Measurements from ENCODE around the gene NOC2L.
"Not testable (repeated sequence)": the region's sequence is repeated elsewhere in the genome, so short reads cannot be mapped to it uniquely, and the experiment has no call there.

The NOC2L gene

DNA sequence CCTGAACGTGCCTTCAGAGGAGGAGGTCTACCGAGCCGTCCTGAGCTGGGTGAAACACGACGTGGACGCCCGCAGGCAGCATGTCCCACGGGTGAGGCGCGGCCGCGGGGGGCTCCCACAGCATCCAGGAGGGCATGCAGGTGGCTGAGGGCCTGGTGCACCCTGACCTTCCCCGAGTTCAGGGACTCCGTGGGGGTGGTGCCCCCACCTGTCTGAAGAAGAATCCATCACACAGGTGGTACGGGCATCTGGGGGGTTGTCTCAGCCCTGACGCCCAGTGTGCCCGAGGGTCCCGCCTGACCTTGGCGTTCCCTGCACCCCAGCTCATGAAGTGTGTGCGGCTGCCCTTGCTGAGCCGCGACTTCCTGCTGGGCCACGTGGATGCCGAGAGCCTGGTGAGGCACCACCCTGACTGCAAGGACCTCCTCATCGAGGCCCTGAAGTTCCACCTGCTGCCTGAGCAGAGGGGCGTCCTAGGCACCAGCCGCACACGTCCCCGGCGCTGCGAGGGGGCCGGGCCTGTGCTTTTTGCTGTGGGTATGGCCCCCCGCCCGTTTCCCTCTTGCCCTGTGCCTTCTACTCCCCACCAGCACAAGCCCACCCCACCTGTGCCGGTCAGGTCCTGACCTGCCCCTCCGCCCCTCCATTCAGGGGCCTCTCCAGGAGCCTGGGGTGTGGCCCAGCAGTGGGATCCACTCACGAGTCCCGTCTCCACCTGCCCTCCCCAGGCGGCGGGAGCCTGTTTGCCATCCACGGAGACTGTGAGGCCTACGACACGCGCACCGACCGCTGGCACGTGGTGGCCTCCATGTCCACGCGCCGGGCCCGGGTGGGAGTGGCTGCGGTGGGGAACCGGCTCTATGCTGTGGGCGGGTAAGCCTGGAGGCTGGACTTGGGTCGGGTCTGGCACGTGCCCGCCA is 3.6 kb upstream of the NOC2L start:
- no peak for DNase-seq (ENCODE audit: low read depth, low spot score)

DNA sequence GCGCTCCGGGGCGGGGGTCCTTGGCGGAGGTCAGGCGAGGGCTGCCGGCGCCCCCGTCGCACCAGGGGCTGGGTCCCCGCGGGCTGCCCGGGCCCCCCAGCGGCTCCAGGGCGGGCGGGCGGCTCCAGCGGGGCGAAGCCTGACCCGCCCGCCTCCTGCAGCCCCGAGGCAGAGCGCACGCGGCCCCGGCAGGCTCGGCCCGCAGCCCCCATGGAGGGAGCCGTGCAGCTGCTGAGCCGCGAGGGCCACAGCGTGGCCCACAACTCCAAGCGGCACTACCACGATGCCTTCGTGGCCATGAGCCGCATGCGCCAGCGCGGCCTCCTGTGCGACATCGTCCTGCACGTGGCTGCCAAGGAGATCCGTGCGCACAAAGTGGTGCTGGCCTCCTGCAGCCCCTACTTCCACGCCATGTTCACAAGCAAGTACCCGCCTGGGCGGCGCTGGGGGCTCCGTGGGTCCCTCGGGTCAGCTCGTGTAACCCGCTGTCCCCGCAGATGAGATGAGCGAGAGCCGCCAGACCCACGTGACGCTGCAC is 2.1 kb upstream of the NOC2L start:
- no peak for DNase-seq (ENCODE audit: low read depth, low spot score)

DNA sequence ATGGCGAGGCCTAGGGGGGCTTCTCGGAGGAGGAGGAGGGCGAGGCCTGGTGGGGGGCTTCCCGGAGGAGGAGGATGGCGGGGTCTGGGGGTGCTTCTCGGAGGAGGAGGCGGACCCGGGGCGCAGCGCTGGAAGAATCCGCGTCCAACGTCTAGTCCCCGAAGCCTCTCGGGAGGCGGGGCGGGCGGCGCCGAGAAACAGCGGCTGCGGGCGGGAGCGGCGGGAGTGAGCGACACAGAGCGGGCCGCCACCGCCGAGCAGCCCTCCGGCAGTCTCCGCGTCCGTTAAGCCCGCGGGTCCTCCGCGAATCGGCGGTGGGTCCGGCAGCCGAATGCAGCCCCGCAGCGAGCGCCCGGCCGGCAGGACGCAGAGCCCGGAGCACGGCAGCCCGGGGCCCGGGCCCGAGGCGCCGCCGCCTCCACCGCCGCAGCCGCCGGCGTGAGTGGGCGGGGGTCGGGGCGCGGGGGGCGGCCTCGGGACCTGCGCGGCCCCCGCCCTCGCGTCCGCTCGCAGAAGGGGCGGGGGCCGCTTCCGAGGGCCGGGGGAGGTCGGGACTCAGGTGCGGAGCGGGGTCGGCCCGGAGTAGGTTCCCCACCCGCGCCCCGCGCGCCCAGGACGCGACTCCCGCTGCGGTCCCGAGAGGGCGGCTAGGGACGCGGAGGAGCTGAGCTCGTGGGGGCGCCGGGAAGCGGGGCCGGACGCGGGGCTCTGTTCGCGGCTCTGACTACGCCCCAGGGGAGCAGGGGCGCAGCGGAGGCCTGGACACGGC is 1.5 kb upstream of the NOC2L start, which contains the start of gene KLHL17:
Gene KLHL17, plus strand, starts transcription at position 222 of the 769 bp plus-strand sequence. Its CDS starts 110 bp downstream, at position 332.
- no peak for DNase-seq (ENCODE audit: low read depth, low spot score)

DNA sequence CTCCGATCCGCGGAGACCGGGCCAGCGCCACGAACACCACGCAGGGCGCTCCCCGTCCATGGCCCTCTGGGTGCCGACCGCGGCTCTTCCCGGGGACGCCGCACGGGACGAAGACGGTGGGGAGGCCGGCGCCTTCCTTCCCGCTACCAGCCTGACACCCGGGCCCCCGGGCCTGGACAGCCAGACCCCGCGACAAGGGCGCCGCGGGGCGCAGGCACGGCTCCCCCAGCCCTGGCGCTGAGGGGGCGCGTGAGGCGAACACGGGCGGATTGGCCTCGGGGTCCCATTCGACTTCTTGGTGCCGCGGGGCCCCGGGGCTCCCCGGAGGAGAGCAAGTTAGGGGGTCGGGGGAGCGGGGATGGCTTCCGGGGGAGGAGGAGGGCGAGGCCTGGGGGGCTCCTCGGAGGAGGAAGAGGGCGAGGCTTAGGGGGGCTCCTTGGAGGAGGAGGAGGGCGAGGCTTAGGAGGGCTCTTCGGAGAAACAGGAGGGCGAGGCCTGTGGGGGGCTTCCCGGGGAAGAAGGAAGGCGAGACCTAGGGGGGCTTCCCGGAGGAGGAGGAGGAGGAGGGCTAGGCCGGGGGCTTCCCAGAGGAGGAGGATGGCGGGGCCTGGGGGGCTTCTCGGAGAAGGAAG is 791 bp upstream of the NOC2L start:
- no peak for DNase-seq (ENCODE audit: low read depth, low spot score)

DNA sequence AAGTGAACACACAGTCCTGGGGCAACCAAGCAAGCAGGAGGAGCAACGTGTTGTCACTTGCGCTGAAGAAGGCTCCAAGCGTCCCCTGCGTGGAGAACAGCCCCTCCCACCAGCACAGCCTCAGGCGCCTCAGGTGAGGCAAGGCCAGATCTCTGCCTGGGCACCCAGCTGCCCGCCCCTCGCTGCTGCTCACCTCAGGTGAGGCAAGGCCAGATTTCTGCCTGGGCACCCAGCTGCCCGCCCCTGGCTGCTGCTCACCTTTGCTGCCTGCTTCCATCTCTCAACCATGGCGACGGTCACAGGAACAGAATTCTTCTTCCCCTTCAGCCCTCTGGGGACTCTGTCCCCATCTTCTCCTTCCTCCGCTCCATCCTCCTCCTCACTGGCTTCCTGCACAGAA is 2.4 kb downstream of the NOC2L start:
- DNase-seq (ENCODE audit: low read depth, low spot score), result no peak

DNA sequence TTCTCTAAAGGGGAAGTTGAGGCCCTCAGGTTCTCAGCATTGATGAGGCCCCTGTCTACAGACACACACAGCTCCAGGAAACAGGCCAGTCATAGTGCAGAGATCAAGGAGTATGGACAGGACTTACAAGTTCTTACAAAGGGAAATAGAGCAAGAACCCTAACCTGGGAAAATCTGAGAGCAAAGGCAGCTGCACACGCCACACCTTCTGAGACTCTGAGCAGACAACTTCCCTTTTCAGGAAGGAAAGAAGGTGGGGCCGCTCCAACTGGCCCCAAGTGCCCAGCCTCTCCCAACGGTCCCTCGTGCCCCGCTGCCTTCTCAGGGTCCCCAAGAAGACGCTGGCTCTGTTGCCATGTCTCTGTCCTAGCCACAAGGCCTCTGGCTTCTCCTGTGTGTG is 3.6 kb downstream of the NOC2L start:
- no peak for DNase-seq (ENCODE audit: low read depth, low spot score)

DNA sequence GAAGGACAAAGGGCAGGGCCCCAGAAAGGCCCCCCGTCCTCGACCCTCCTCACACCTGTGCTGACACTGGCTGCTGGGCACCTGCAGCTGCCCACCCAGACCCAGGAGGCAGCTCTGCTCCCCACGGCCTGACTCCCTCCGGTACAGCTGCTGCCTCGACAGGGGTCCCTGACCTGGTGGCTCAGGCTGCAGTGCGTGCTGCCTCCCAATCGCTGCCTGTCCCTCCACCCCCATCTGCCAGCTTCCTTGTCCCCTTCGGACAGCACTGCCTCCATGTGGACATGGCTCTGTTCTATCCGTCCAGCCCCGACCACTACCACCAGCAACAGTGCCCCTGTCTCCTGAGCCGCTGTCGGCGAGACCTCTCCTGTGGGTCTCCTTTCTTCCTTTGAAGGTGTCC is 4.1 kb downstream of the NOC2L start:
- DNase-seq (ENCODE audit: low read depth, low spot score), result no peak

DNA sequence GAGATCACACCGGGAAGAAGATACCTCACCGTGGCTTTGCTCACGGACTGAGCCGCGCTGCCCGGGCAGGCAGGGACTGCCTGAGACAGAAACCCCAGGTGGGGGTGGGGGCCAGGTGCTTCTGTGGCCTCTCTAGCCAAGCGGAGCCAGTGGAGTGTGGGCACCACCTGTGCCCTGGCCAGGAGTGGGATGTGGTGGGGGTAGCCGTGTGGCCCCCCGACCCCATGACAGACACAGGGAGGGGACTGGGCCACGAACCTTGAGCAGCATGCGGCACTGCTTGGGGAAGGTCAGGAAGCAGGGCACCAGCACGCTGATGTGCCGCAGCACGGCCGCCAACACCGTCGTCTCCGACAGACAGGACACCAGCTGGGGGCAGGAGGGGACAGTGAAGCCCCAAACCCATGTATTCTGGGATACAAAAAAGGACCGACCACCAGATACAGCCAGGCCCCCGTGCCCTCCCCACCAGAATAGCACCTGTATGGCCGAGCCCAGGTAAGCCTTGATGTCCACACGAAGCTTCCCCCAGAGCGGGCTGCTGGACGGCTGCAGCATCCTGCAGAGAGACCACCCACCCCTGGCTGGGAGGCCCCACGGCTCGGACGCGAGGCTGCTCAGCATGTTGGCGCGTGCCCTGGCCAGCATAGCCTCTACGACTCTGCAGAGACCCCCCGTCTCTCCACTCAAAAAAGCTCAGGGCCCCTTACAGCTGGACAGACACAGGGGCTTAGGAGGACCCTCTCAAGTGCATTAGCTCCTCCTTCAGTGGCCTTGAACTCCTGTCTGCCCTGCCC is 5.3 kb downstream of the NOC2L start:
- DNase-seq (ENCODE audit: low read depth, low spot score), result no peak

DNA sequence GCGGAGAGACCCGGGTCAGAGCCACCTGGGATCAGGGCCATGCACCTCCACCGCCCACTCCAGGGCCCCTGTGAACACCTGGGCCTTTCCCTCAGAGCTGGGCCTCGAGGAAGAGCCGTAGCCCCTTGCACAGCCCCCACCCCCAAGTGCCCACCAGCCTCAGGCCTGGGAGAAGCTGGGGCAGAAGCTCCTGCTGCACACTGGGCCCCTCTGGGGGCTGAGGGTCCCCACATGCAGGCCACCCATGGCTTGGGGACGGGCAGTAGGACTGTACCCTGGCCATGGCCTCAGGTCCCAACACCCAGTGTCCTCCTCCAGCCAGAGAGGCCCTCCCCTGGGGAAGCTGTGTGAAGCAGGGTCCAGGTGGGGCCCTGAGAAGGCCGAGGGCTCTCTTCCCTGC is 6.5 kb downstream of the NOC2L start:
- no peak for DNase-seq (ENCODE audit: low read depth, low spot score)

DNA sequence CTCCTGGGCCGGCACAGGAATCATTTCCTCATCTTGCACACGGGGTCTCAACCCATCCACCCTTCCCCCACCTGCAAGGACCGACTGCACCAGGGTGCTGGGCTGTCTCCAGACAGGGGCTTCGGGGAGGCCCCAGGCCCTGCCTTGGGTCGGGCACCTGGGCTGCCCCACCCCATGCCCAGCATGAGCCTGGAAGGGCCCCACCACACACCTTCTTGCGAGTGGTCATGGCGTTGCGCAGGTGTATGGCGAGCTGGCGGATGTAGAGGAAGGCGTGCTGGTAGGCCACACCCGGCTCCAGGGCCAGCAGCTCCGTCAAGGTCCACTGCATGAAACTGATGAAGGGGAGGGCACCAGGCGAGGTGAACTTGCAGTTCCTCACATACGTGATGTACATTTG is 6.9 kb downstream of the NOC2L start:
- DNase-seq (ENCODE audit: low read depth, low spot score), result no peak

DNA sequence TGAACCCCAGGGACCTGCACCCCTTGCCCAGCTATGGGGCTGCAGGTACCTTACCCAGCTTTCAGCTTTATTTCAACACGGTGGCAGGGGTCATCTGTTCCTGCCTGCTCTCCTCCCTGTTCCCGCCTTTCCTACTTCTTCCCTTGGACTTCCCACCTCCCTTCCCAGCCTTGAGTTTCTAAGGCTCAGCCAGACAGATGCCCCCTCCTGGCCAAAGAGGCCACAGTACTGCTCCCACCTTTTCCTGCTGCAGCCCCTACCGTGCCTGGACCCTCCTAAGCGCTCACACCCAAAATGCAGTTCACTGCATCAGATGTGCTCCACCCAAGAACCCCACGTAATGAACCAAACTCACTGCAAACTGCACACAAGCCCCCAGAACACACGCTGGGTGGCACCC is 7.7 kb downstream of the NOC2L start:
- no peak for DNase-seq (ENCODE audit: low read depth, low spot score)

DNA sequence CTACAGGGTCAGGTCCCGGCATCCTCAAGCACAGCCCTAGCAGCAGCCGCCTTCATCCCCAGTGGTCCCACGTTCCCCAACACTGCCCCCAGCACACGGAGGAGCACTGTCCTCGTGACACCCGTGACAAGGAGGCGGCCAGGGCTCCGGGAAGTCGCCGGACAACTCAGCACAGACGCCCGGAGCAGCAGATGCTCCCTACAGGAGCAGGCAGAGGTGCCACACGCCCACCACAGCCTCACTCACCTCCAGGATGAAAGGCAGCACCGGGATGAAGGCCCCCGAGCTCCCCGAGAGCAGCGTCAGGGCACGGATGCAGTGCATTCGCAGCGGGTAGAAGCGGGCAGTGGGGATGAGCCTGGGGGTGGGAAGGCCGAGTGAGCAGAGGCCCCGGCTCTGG is 8.2 kb downstream of the NOC2L start:
- no peak for DNase-seq (ENCODE audit: low read depth, low spot score)

DNA sequence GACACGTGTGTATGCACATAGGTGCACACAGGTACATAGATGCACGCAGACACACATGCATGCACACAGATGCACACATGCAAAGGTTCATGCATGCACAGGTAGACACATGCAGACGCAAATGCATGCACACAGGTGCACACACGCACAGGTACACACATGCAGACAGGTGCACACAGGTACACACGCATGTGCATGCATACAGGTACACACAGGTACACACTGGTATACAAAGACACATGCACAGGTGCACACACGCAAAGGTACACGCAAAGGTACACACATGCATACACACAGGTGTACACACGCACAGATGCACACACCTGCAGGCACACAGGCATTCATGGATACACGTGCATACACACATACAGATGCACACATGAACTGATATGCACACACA is 8.8 kb downstream of the NOC2L start:
- DNase-seq (ENCODE audit: low read depth, low spot score), result no peak

DNA sequence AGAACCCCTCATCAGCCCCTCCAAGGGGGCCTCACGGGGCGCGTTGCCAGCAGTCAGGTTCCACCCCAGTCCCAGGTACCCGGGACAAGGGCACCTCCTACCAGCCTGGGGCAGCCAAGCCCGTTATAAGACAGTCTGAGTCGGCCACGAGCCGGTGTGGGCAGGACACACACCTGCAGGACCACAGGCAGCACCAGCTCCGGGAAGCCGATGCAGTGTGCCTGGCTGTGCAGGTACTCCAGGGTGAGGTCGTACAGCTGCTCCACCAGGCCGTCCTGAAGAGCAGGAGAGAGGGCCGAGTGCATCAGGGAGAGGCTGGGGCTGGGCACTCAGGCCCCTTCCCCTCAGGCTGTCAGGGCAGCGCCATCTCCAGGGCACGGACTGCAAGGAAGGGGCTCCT is 11.1 kb downstream of the NOC2L start:
- DNase-seq (ENCODE audit: low read depth, low spot score), result no peak

DNA sequence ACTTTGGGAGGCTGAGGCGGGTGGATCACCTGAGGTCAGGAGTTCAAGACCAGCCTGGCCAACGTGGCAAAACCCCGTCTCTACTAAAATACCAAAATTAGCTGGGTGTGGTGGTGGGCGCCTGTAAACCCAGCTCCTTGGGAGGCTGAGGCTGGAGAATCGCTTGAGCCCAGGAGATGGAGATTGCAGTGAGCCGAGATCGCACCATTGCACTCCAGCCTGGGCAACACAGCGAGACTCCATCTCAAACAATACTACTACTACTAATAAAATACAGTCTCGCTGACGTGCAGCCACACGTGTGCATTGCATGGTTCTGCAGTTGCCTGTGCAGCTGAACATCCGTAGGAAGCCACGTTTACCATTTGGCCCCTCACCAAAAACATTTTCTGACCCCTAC is 12.2 kb downstream of the NOC2L start:
- not testable (repeated sequence) for DNase-seq (ENCODE audit: low read depth, low spot score)

DNA sequence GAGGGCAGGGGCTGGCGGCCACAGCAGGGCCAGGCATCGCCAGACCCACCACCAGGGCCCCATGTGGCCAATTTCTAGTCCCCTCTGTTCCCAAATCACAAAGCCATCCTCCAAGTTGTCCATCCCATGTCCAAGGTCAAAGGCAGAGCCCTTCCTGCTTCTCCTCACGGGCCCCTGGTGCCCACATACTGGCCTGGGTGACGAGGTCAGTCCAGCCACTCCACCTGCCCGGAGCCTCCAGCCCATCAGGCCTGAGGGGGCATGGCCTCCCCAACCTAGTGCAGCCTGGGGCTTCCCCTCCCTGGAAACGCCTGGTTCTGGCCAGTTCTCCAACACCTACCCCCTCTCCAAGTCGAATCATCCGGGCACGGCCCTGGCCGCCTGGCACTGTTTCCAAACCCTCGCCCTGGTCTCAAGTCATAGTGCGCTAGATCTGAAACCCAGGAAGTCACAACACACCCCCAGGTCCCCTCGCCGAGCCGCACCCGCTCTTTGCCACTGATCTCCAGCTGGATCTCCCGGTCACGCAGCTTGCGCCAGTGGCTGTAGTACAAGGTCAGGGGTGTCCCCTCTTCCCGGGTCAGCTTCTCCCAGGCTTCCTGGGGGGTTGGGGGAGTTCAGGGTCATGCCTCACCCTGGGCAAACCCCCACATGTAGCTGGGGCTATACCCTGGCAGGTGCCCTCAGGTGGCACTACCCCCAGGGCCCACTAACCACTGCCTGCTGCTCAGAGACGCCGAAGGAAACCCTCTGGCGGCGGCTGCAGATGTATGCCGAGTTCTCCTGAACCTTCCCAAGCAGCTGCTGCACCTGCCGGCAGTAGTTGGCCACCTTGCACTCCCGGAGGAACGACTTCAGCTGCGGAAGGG is 13.1 kb downstream of the NOC2L start:
- DNase-seq (ENCODE audit: low read depth, low spot score), result no peak

DNA sequence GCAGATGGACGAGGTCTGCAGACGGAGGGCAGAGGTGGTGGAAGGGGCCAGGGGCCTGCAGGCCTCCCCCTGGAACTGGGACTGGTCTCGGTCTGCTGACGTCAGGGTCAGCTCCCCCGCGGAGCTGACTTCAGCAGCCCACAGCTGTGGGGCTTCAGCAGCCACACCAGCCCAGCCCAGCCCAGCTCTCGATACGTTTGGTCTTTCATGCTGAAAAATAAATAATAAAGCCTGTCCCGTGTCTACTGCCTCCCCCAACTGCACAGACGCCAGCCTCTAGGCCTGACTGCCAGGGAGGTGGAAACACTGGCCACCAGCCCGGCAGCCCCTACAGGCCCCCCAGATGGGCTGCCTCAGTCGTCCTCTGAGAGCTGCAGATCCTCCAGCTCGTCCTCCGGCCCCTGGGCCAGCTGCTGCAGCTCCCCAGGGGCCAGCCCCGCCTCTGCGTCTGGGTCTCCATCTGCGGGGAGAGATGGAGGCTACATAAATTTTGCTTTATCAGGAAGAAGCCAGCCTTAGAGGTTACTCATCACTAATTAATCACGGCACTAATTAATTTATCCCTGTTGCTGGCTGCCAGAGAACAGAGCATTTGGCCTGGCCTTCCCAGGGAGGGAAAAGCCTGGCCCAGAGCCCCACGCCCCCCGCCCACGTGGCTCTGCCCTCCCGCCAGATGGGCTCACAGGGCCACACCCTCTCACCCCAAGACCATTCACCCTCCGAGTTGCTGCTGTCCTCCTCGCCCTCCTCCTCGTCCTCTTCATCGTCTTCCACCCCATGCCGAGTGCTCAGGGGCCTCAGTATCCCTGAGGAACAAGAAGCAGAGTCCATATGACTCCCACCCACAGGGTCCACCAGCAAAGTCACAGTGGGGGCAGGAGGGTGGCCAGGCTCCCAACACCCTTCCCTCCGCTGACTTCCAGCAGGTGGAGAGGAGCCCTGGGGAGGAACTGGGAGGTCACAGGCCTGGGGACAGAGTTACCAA is 14.4 kb downstream of the NOC2L start:
- peak; percentile 64 for DNase-seq (ENCODE audit: low read depth, low spot score)

DNA sequence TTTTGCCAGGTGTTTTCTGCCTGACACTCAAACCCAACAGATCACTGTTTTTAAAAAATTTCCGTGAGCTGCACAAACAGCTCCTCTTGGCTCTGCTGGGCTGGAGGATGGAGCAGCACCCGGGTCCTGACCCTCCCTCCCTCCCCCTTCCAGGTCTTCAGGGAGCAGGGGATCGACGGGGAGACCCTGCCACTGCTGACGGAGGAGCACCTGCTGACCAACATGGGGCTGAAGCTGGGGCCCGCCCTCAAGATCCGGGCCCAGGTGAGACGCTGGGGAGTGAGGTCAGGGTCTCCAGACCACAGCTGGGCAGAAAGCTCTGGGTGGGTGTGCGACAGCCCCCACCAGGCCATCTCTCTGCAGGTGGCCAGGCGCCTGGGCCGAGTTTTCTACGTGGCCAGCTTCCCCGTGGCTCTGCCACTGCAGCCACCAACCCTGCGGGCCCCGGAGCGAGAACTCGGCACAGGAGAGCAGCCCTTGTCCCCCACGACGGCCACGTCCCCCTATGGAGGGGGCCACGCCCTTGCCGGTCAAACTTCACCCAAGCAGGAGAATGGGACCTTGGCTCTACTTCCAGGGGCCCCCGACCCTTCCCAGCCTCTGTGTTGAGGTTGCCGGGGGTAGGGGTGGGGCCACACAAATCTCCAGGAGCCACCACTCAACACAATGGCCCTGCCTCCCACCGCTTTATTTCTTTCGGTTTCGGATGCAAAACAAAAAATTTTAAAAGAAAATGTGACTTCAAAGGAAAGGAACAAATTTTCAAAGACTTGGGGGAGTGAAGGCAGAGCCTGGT is 15.3 kb downstream of the NOC2L start:
- DNase-seq (ENCODE audit: low read depth, low spot score), result no peak
